Parathyroid adenoma (tissue), 2 donors: ENCODE results near the gene MYOF.
"Not testable (repeated sequence)": the region's sequence is repeated elsewhere in the genome, so short reads cannot be mapped to it uniquely, and the experiment has no call there.

Experiments used
- H2AFZ ChIP-seq: fragments of 300-600 bp; sonication (generic); one replicate; pipeline ENCODE4 v1.7.0; 2017; ENCODE audit warnings: antibody characterized with exemption, mild to moderate bottlenecking
- H3K27ac ChIP-seq: fragments of 300-600 bp; sonication (generic); one replicate; pipeline ENCODE4 v1.7.0; 2017
- H3K27me3 ChIP-seq: fragments of 300-600 bp; sonication (generic); one replicate; pipeline ENCODE4 v1.7.0; 2017; ENCODE audit warnings: low read length; ENCODE audit not compliant: control insufficient read depth, insufficient read depth
- H3K36me3 ChIP-seq: fragments of 300-600 bp; sonication (generic); one replicate; pipeline ENCODE4 v1.7.0; 2017; ENCODE audit warnings: low read length; ENCODE audit not compliant: control insufficient read depth, insufficient read depth
- H3K4me1 ChIP-seq: fragments of 300-600 bp; sonication (generic); one replicate; pipeline ENCODE4 v1.7.0; 2017; ENCODE audit warnings: control low read depth
- H3K4me2 ChIP-seq: fragments of 300-600 bp; sonication (generic); one replicate; pipeline ENCODE4 v1.7.0; 2017; ENCODE audit warnings: low read length
- H3K4me3 ChIP-seq: fragments of 300-600 bp; sonication (generic); one replicate; pipeline ENCODE4 v1.7.0; 2017; ENCODE audit warnings: low read depth, low read length
- H3K79me2 ChIP-seq: fragments of 300-600 bp; sonication (generic); one replicate; pipeline ENCODE4 v1.7.0; 2017; ENCODE audit warnings: control low read depth
- H3K9ac ChIP-seq: fragments of 300-600 bp; sonication (generic); one replicate; pipeline ENCODE4 v1.7.0; 2017; ENCODE audit warnings: mild to moderate bottlenecking
- H3K9me3 ChIP-seq: fragments of 300-600 bp; sonication (generic); one replicate; pipeline ENCODE4 v1.7.0; 2017; ENCODE audit warnings: low read length; ENCODE audit not compliant: control insufficient read depth
- TF ChIP-seq, protein P1 (sequence below): fragments of 300-600 bp; sonication (generic); IDR thresholded peaks from one replicate; pipeline ENCODE4 v1.7.0; 2017; ENCODE audit warnings: antibody characterized with exemption, mild to moderate bottlenecking
- donor health status: primary hyperparathyroidism.

Gene MYOF

GRCh38 chr10:93319896-93320295, 162.2 kb downstream of the MYOF start:
- H3K4me2 ChIP-seq: no peak overlapping the region
- no peaks in the 10 kb centered on the region for H3K36me3 ChIP-seq
- H3K27ac ChIP-seq: no peak overlapping the region
- TF ChIP-seq, protein P1, sequence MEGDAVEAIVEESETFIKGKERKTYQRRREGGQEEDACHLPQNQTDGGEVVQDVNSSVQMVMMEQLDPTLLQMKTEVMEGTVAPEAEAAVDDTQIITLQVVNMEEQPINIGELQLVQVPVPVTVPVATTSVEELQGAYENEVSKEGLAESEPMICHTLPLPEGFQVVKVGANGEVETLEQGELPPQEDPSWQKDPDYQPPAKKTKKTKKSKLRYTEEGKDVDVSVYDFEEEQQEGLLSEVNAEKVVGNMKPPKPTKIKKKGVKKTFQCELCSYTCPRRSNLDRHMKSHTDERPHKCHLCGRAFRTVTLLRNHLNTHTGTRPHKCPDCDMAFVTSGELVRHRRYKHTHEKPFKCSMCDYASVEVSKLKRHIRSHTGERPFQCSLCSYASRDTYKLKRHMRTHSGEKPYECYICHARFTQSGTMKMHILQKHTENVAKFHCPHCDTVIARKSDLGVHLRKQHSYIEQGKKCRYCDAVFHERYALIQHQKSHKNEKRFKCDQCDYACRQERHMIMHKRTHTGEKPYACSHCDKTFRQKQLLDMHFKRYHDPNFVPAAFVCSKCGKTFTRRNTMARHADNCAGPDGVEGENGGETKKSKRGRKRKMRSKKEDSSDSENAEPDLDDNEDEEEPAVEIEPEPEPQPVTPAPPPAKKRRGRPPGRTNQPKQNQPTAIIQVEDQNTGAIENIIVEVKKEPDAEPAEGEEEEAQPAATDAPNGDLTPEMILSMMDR: no peak
- H3K9ac ChIP-seq: no peak overlapping the region
- H3K4me3 ChIP-seq: no peak overlapping the region
- H2AFZ ChIP-seq: no peak overlapping the region
- no peaks in the 10 kb centered on the region for H3K79me2 ChIP-seq
- no peaks in the 10 kb centered on the region for H3K9me3 ChIP-seq
- no peaks in the 10 kb centered on the region for H3K4me1 ChIP-seq
- H3K27me3 ChIP-seq: no peaks in the 10 kb centered on the region

DNA sequence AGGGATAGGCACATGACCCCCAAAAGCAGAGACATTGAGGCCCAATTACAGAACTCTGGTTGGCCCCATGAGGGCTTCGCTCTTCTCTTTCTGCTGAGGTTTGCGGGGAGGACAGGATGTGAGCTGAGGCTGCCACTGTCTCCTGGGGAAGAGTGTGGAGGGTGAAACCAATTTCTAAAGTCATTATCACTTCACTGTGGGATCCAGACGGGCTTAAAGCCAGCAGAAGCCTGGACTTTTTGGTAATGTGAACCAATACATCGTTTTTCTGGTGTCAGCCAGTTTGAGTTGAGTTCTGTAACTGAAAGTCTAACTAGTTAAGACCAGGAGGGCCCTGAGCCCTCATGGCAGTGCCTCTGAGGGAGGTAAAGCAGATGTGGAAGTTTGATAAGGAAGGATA, 163.0 kb downstream of the MYOF start:
- Histone ChIP-seq H3K27ac (no peak overlapping the region), H3K36me3 (no peaks in the 10 kb centered on the region), H3K9me3 (no peaks in the 10 kb centered on the region), H3K27me3 (no peaks in the 10 kb centered on the region), H3K4me3 (no peak overlapping the region), H3K79me2 (no peaks in the 10 kb centered on the region), H2AFZ (no peak overlapping the region), H3K4me1 (no peaks in the 10 kb centered on the region), H3K9ac (no peak overlapping the region), H3K4me2 (no peak overlapping the region)
- TF ChIP-seq, protein P1: no peak

GRCh38 chr10:93315246-93315645, 166.9 kb downstream of the MYOF start:
- no peak overlapping the region for H3K27ac ChIP-seq
- H3K36me3 ChIP-seq: no peaks in the 10 kb centered on the region
- H3K27me3 ChIP-seq: no peaks in the 10 kb centered on the region
- H3K9me3 ChIP-seq: no peaks in the 10 kb centered on the region
- TF ChIP-seq, protein P1: no peak
- no peaks in the 10 kb centered on the region for H3K4me1 ChIP-seq
- no peak overlapping the region for H3K9ac ChIP-seq
- no peak overlapping the region for H3K4me2 ChIP-seq
- no peak overlapping the region for H2AFZ ChIP-seq
- no peaks in the 10 kb centered on the region for H3K79me2 ChIP-seq
- no peak overlapping the region for H3K4me3 ChIP-seq

- H3K27ac ChIP-seq, H3K79me2 ChIP-seq, H3K4me2 ChIP-seq, H3K4me3 ChIP-seq, H3K4me1 ChIP-seq, H3K36me3 ChIP-seq, H3K9me3 ChIP-seq, H3K9ac ChIP-seq, H3K27me3 ChIP-seq, H2AFZ ChIP-seq: not testable (repeated sequence)
These were observed 167.5 kb downstream of the MYOF start for GRCh38 chr10:93314656-93315055.

GRCh38 chr10:93313798-93314197, 168.3 kb downstream of the MYOF start:
- Histone ChIP-seq H3K4me2 (no peak overlapping the region), H2AFZ (no peak overlapping the region), H3K4me1 (no peaks in the 10 kb centered on the region), H3K9me3 (no peaks in the 10 kb centered on the region), H3K27ac (no peak overlapping the region), H3K36me3 (no peaks in the 10 kb centered on the region), H3K79me2 (no peaks in the 10 kb centered on the region), H3K4me3 (no peak overlapping the region), H3K27me3 (no peaks in the 10 kb centered on the region), H3K9ac (no peak overlapping the region)
- TF ChIP-seq, protein P1: no peak
